DOHH2 (cell line): Measurements from ENCODE around the gene EML4.
"Not testable (repeated sequence)": the region's sequence is repeated elsewhere in the genome, so short reads cannot be mapped to it uniquely, and the experiment has no call there.

Experiments used
- EZH2phosphoT487 ChIP-seq: fragments of 200-600 bp; sonication (generic); IDR thresholded peaks from 2 replicates; pipeline ENCODE4 v1.6.1; 2017; ENCODE audit warnings: borderline replicate concordance, mild to moderate bottlenecking, antibody characterized with exemption, low read length, moderate library complexity, mixed read lengths
- TF ChIP-seq, protein P1 (sequence below): fragments of 200-600 bp; sonication (generic); IDR thresholded peaks from one replicate; pipeline ENCODE4 v1.5.1; 2014; ENCODE audit warnings: antibody characterized with exemption, mild to moderate bottlenecking, low read depth, low read length; ENCODE audit not compliant: poor library complexity, severe bottlenecking

DNA sequence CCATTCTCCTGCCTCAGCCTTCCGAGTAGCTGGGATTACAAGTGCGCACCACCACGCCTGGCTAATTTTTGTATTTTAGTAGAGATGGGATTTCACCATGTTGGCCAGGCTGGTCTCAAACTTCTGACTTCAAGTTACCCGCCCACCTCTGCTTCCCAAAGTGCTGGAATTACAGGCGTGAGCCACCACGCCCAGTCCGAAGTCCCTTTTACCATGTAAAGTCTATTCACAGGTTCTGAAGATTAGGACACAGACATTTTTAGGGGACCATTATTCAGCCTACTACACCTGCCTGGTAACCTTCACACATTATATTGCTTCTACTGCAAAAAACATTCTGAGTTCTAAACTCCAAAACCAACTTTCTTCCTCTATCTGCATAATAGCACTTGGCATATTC, 210.9 kb downstream of the EML4 start:
- TF ChIP-seq, protein P1, sequence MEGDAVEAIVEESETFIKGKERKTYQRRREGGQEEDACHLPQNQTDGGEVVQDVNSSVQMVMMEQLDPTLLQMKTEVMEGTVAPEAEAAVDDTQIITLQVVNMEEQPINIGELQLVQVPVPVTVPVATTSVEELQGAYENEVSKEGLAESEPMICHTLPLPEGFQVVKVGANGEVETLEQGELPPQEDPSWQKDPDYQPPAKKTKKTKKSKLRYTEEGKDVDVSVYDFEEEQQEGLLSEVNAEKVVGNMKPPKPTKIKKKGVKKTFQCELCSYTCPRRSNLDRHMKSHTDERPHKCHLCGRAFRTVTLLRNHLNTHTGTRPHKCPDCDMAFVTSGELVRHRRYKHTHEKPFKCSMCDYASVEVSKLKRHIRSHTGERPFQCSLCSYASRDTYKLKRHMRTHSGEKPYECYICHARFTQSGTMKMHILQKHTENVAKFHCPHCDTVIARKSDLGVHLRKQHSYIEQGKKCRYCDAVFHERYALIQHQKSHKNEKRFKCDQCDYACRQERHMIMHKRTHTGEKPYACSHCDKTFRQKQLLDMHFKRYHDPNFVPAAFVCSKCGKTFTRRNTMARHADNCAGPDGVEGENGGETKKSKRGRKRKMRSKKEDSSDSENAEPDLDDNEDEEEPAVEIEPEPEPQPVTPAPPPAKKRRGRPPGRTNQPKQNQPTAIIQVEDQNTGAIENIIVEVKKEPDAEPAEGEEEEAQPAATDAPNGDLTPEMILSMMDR: not testable (repeated sequence)
- not testable (repeated sequence) for TF ChIP-seq EZH2phosphoT487
